ENCODE results near the gene KCNJ13. TPM values are rescaled to one million over a fixed set of nuclear protein-coding genes. Genes with fewer than 3 reads are reported as not detected.
"Not testable (repeated sequence)": the region's sequence is repeated elsewhere in the genome, so short reads cannot be mapped to it uniquely, and the experiment has no call there.

The KCNJ13 gene
- total and polyA plus RNA-seq, 4 donors: 17.2 TPM; not detected in 3

GRCh38 chr2:232721882-232722281 lies 54.5 kb downstream of the KCNJ13 start:
- no peak for DNase-seq
- H3K9me3 ChIP-seq (ENCODE audit: control insufficient read depth, low read length): no peaks in the 10 kb centered on the region
- no peak overlapping the region for H3K27ac ChIP-seq (ENCODE audit: low read depth in 1 of 2, low read length in 2 of 2)
- intact Hi-C loops (cut with DNase I): no loop called here
- H3K4me1 ChIP-seq (ENCODE audit: control insufficient read depth in 1 of 2, insufficient read depth in 2 of 2, low read length in 2 of 2): peaks cover 4 to 9% of the 10 kb centered on the region in 2 donors
- WGBS, 2 donors: 80 to 92% methylated on average over 2 of the region's 2 CpGs
- H3K27me3 ChIP-seq (ENCODE audit: control insufficient read depth in 1 of 2, insufficient read depth in 2 of 2, low read length in 1 of 2): no peaks in the 10 kb centered on the region
- H3K4me3 ChIP-seq (ENCODE audit: low read length in 2 of 2): no peak overlapping the region
- peaks cover 2 to 3% of the 10 kb centered on the region in 2 donors for H3K36me3 ChIP-seq (ENCODE audit: control insufficient read depth in 1 of 2, insufficient read depth in 2 of 2, low read length in 1 of 2)
- no peak for ATAC-seq (ENCODE audit: low FRiP score)

DNA sequence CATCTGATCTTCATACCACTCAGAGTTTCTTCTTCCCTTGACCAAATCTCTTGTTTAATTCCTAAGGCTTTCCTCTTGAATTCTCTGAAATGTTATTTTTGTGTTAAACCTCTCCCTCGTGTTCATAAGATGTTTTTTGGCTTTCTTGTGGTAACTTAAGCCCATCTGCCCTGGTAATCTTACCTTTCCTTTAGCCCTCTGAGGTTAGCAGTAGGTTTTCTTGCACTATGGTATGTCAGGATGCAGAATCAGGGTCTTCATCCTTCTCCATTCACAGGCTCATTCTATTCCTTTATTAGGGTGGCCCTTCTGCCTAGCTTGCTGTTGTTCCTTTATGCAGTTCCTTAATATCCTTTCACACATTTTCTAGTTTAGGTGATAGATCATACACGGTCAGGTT lies 55.1 kb downstream of the KCNJ13 start:
- Histone ChIP-seq H3K4me3 (ENCODE audit: low read length in 2 of 2) (no peak overlapping the region), H3K36me3 (ENCODE audit: control insufficient read depth in 1 of 2, insufficient read depth in 2 of 2, low read length in 1 of 2) (peaks cover 2 to 3% of the 10 kb centered on the region in 2 donors), H3K4me1 (ENCODE audit: control insufficient read depth in 1 of 2, insufficient read depth in 2 of 2, low read length in 2 of 2) (peaks cover 4 to 9% of the 10 kb centered on the region in 2 donors), H3K27ac (ENCODE audit: low read depth in 1 of 2, low read length in 2 of 2) (no peak overlapping the region), H3K27me3 (ENCODE audit: control insufficient read depth in 1 of 2, insufficient read depth in 2 of 2, low read length in 1 of 2) (no peaks in the 10 kb centered on the region), H3K9me3 (ENCODE audit: control insufficient read depth, low read length) (no peaks in the 10 kb centered on the region)
- DNase-seq (no peak), ATAC-seq (ENCODE audit: low FRiP score) (no peak)
- intact Hi-C loops (cut with DNase I): no loop called here
- WGBS, 2 donors: 54 to 59% methylated on average over 2 of the region's 2 CpGs

- H3K4me1 ChIP-seq (ENCODE audit: control insufficient read depth in 1 of 2, insufficient read depth in 2 of 2, low read length in 2 of 2); DNase-seq; H3K27me3 ChIP-seq (ENCODE audit: control insufficient read depth in 1 of 2, insufficient read depth in 2 of 2, low read length in 1 of 2); H3K27ac ChIP-seq (ENCODE audit: low read depth in 1 of 2, low read length in 2 of 2); H3K4me3 ChIP-seq (ENCODE audit: low read length in 2 of 2); H3K9me3 ChIP-seq (ENCODE audit: control insufficient read depth, low read length); ATAC-seq (ENCODE audit: low FRiP score); H3K36me3 ChIP-seq (ENCODE audit: control insufficient read depth in 1 of 2, insufficient read depth in 2 of 2, low read length in 1 of 2); intact Hi-C loops (cut with DNase I): not testable (repeated sequence)
These were observed 56.3 kb downstream of the KCNJ13 start for GRCh38 chr2:232720056-232720455.

Other genes starting within 250 kb of the KCNJ13 start
- gene CHRNG, start 236.9 kb downstream of the KCNJ13 start, total RNA-seq: not detected
- not detected for gene CHRNG, start 236.9 kb downstream of the KCNJ13 start, polyA plus RNA-seq
- gene TIGD1, start 226.0 kb downstream of the KCNJ13 start, total RNA-seq: 1 to 10 TPM; 2.3 to 3.3 TPM
- gene TIGD1, start 226.0 kb downstream of the KCNJ13 start, polyA plus RNA-seq: 1 to 10 TPM in 1 of 2 donors, under 1 TPM in 1; 0.50 to 1.8 TPM
- gene EIF4E2, start 225.9 kb downstream of the KCNJ13 start, total RNA-seq: 10 to 100 TPM; 51.9 to 58.4 TPM
- gene EIF4E2, start 225.9 kb downstream of the KCNJ13 start, polyA plus RNA-seq: 10 to 100 TPM; 43.9 to 60.7 TPM
- gene EFHD1, start 143.0 kb downstream of the KCNJ13 start, total RNA-seq: 100 to 1,000 TPM in 1 of 2 donors, 10 to 100 TPM in 1; 85.8 to 236 TPM
- 100 to 1,000 TPM; 135 to 146 TPM for gene EFHD1, start 143.0 kb downstream of the KCNJ13 start, polyA plus RNA-seq
- 100 to 1,000 TPM in 1 of 2 donors, 10 to 100 TPM in 1; 74.0 to 100 TPM for gene GIGYF2, start 79.2 kb downstream of the KCNJ13 start, total RNA-seq
- 10 to 100 TPM; 13.3 to 13.4 TPM for gene GIGYF2, start 79.2 kb downstream of the KCNJ13 start, polyA plus RNA-seq
- gene SNORC, start 93.7 kb upstream of the KCNJ13 start, total RNA-seq: 1 to 10 TPM; 1.7 to 2.5 TPM
- 1 to 10 TPM in 1 of 2 donors, not detected in 1; 5.1 TPM for gene SNORC, start 93.7 kb upstream of the KCNJ13 start, polyA plus RNA-seq
- 1 to 10 TPM; 2.3 to 3.1 TPM for gene NGEF, start 236.7 kb upstream of the KCNJ13 start, total RNA-seq
- 10 to 100 TPM in 1 of 2 donors, under 1 TPM in 1; 0.54 to 10.1 TPM for gene NGEF, start 236.7 kb upstream of the KCNJ13 start, polyA plus RNA-seq

Measured in aorta (tissue), 5 donors.